ENCODE results near the gene CAPN15.

- TF ChIP-seq EZH2phosphoT487 (IDR thresholded peaks at IDR 0.05; ENCODE audit: borderline replicate concordance, low read depth, low read length) (no peak), CTCF (conservative IDR thresholded peaks at IDR 0.05; ENCODE audit: low read length) (no peak)
Observed at GRCh38 chr16:586047-586644, 58.6 kb downstream of the CAPN15 start.
